Measurements from ENCODE around the gene ABLIM3.

The ABLIM3 gene

GRCh38 chr5:149141224-149141956 lies at the start of gene ABLIM3:
Gene ABLIM3, plus strand, starts transcription at chr5:149141493. Its CDS starts 603 bp downstream, at chr5:149142096.
- DNase-seq, result peak; percentile 30 to 49 (median 47)

GRCh38 chr5:149093625-149094024 lies 47.7 kb upstream of the ABLIM3 start:
- no peak for DNase-seq

DNA sequence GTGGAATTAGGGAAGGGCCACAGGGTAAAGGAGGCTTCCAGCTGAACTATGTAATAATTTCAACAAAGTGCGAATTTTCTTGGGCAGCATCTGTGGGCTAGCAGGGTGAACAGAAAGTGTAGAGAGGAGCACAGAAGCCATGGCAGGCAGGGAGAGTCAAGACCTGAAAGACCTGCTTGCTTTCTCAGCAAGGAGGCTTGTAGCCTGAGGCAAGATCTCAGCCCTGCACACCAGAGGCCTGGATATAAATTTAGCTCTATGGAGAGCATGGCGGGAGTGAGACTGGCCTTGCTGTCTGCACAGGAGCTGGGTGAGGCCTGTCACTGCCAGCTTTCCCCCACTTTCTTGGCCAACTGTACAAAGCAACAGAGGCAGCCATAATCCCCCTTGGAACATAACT lies 46.3 kb upstream of the ABLIM3 start:
- no peak for DNase-seq

DNA sequence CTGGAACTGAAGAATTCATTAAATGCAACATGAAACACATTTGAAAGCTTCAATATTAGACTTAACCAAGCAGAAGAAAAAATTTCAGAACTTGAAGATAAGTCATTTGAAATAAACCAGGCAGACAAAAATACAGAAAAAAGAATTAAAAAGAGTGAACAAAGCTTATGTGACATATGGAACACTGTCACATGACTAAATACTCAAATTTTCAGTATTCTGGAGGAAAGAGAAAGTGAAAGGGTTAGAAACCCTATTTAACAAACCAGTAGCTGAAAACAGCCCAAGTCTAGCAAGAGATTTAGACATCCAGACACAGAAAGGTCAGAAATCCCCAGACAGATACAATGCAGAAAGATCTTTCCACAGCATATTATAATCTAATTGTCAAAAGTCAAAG lies 41.4 kb upstream of the ABLIM3 start:
- DNase-seq, result no peak

GRCh38 chr5:149100331-149100730 lies 41.0 kb upstream of the ABLIM3 start:
- DNase-seq, result no peak

DNA sequence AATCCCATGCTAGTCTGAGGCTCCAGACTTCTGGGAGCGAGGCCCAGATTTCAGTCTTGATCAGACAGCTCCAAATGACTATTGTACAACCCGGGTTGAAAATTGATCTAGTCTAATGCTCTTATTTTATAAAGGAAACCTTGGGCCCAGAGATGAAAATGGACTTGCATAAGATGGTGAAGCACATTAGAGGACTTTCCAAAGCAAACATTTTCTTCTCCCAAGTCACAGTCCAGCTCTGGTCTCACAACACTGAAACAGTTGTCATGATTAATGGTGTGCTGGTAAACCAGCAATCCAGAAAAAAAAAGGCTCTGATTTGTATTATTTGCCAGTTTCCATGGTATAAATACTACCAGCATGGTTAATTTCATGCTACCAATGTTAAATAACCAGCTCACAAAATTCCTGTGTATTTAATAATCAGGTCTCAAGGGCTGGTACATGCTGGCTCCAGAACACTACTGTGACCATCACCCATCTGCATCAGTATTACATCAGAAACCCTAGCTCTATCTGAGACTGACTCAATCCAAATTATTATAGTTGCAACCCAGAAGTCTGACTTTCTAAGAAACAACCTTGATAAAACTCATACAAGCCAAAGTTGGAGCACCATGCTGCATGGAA lies 32.5 kb upstream of the ABLIM3 start:
- no peak for DNase-seq

DNA sequence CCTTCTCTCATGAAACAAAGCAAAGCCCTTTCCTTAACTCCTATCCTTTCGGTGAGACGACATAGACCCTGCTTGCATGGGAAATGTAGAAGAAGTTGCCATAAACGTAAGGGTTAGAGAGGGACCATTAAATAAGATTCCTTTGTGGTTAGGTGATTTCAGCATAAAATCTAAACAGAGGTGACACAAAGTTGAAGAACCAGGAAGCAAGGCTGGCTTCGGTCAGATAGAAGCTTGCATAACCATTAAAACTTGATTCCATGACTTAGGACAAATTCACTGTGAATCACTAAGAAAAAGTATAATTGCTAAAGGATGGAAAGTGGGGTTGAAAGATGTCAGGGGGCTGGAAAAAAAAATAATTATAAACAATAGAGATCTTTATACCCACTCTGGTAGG lies 30.9 kb upstream of the ABLIM3 start:
- no peak for DNase-seq

DNA sequence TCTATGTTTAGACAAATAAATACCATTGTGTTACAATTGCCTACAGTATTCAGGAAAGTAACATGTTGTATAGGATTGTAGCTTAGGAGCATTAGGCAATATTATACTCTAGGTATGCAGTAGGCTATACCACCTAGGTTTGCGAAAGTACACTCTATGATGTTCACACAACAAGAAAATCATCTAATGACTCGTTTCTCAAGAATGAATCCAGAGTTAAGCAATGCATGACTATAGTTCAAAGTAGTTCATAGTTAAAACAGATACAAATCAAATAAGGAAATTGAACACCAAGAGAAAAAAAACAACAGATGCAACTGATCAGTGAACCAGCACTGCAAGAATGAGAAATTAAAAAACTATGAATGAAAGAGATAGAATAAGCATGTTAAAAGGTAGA lies 27.6 kb upstream of the ABLIM3 start:
- DNase-seq, result no peak

DNA sequence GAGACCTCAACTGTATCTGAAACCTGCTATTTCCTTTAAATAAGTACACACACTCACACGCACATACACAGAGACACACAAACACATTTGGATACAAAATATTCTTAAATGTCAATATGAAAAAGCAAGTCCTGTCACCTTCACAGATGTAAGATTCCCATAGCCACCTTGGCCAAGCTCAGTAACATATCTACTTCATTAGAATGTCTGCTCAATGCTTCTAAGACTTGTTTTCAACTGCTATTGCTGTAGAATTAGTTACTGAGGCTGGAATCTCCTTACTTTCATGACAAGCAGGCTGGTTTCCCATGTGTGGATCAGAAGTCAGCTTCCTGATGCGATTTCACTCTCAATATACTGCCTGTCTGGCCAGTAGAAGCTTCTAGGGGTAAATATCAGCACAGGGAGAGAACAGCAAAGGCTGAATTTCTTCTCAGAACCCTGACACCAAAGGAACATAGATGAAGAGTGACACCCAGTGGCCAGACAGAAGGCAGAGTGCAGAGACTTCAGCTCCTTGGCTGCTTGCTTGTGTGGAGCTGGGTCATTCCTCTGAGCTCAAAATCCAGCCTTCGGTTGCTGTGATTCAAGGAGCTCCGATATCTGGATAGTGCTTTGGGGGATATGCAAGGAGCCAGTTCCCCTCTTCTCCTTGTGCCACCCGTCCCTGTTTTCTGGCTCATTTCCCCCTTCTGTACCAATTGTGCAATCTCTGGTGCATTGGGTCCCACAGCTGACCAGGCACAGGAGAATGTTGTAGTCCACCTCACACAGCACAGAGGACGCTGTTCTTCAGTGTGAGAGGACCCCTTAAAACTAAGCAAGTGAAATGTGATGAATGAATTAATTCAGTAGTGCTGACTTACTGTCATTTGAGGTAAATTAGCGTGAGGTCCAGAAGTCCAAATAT lies 26.6 kb upstream of the ABLIM3 start:
- no peak for DNase-seq

GRCh38 chr5:149117970-149118369 lies 23.3 kb upstream of the ABLIM3 start:
- DNase-seq, result no peak

GRCh38 chr5:149118463-149118862 lies 22.8 kb upstream of the ABLIM3 start:
- DNase-seq, result no peak

GRCh38 chr5:149121145-149121544 lies 20.1 kb upstream of the ABLIM3 start:
- DNase-seq, result no peak

GRCh38 chr5:149123211-149123610 lies 18.1 kb upstream of the ABLIM3 start:
- DNase-seq, result no peak

DNA sequence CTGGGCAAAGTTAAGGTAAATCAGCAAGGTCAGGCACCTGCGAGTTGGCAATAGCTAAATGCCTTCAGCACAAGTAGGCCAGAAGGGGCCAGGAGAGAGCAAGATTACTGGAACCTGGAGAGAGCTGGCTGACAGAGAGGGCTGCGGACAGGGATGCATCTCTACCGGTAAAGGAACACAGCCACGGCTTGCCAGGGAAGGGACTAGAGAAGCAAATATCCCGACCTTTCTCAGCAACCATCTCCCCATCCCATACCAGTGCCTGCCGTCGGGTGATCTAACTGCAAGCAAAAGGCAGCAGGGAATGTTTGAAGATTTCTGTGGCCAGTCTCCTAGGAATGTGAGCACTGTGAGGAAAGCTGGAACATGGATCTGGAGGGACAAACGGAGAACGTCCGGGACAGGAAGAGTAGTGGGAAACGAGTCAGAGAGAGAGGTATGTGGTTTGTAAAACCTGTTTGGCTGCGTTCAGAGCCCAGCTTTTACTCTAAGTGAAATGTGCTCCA lies 15.9 kb upstream of the ABLIM3 start:
- DNase-seq, result no peak

DNA sequence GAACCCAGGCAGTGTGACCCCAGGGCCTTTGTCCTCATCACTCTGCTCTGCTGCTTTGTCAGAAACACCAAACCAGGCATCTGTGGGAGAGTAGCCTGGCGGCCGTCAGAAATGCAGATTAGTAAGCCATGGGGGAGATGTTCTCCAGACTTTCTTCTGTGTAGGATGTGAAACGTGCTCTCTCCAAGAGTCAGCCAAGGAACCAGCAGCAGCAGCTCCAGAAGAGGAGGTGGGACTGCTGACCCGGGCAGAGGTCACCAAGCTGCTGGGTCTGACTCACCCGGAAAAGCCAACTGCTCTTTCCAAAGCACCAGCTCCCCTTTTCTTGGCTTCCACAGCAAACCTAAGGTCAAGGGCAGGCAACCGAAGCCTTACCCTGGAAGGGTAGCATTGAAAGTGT lies 14.4 kb upstream of the ABLIM3 start:
- DNase-seq, result no peak

DNA sequence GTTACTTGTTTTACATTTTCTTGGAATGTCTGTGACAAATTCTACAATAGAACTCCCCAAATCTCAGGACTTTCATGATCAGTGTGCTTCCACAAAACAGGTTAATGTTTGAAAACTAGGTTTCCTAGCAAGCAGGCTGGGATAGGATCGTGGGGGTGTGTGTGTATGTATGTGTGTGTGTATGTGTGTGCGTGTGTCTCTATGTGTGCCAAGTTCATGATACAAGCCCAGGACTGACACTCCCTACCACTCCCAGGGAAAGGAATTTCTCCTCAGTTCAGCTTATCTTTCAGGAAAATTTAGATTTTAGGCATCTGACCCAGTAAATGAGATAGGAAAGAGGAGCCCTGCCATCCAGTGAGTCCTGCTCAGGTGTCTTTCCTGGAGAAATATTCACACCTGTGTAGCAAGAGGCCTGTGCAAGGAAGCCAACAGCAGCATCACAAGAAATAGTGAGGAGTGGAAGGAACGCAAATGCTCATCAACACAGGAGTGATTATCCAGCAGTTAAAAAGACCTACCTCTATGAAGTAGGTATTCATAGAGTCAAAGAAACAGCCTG lies 13.8 kb upstream of the ABLIM3 start:
- no peak for DNase-seq

GRCh38 chr5:149128023-149128875 lies 13.0 kb upstream of the ABLIM3 start:
- DNase-seq, result no peak

GRCh38 chr5:149129181-149129580 lies 12.1 kb upstream of the ABLIM3 start:
- DNase-seq, result no peak

- no peak for DNase-seq
These were observed 11.0 kb upstream of the ABLIM3 start for GRCh38 chr5:149130121-149130914.

DNA sequence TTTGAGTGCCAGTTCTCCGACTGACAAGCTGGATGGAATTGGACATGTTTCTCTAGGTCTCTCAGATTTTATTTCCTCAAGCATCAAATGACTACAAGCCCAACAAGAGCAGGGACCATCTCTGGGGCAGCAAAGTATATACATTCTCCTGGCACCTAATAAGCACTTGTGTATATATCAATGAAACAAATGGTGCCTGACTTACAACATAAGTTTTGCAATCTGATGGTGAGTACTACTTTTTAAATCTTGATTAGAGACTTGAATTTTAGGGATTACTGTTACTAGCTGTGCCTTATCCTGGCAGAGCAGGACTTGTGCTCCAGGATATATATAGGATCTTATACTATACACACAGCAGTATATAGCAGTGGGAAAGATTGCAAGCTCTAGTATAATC lies 8.8 kb upstream of the ABLIM3 start:
- no peak for DNase-seq

All from activated CD4-positive, CD25-positive, alpha-beta regulatory T cell (primary cell).